HG02840 (cell line): ENCODE results near the gene TBC1D23.
"Not testable (repeated sequence)": the region's sequence is repeated elsewhere in the genome, so short reads cannot be mapped to it uniquely, and the experiment has no call there.

ENCODE experiments used
- ATAC-seq: cut with Tn5 transposase; IDR thresholded peaks from one replicate; pipeline ENCODE4 v1.9.1; 2021; ENCODE audit warnings: mild to moderate bottlenecking, moderate library complexity, moderate number of reproducible peaks; ENCODE audit not compliant: unreplicated experiment, low FRiP score

TBC1D23 gene

GRCh38 chr3:100338911-100339310 is 78.1 kb downstream of the TBC1D23 start:
- ATAC-seq = no peak

GRCh38 chr3:100339786-100340185 is 79.0 kb downstream of the TBC1D23 start:
- ATAC-seq = no peak

GRCh38 chr3:100340527-100340926 is 79.7 kb downstream of the TBC1D23 start:
- no peak for ATAC-seq

DNA sequence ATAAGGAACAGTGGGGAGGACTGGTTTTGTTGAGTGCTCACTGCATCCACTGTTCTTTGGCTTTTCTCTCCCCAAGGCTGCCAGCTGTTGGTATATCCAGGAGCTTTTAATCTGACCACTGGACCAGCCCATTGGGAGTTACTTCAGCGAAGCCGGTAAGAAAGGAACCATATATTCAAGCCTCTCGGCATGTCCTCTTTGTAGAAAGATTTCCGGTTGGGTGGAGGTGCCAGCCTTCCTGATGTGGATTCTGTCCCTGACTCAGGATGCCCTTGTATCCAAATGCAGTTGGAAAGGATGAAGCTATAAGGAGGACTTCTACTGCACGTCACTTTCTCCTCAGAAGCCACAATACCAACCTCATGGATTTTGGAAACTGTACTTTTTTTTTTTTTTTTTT is 87.9 kb downstream of the TBC1D23 start:
- ATAC-seq = no peak

DNA sequence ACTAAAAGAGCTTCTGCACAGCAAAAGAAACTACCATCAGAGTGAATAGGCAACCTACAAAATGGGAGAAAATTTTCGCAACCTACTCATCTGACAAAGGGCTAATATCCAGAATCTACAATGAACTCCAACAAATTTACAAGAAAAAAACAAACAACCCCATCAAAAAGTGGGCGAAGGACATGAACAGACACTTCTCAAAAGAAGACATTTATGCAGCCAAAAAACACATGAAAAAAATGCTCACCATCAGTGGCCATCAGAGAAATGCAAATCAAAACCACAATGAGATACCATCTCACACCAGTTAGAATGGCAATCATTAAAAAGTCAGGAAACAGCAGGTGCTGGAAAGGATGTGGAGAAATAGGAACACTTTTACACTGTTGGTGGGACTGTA is 91.0 kb downstream of the TBC1D23 start:
- ATAC-seq = not testable (repeated sequence)

- ATAC-seq = no peak
Observed at GRCh38 chr3:100352296-100353231, 91.8 kb downstream of the TBC1D23 start.

DNA sequence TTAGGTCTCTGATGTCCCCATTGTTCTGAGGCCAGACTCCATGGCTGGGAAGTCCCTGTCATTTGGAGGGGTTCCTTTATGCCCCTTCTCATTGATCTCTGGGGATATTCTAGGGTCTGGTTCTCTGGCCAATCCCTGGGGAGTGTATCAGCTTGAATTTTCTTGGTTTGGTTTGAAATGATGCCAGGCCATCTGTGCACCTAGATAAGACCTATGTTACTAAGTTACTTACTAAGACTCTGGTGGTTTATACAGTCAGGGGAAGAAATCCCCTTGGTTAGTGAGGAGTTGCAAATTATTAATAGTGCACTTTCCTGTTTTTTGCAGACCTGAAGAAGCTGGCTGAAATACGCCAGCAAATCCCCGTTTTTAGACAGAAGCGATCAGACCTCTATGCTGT is 94.1 kb downstream of the TBC1D23 start:
- ATAC-seq = no peak

DNA sequence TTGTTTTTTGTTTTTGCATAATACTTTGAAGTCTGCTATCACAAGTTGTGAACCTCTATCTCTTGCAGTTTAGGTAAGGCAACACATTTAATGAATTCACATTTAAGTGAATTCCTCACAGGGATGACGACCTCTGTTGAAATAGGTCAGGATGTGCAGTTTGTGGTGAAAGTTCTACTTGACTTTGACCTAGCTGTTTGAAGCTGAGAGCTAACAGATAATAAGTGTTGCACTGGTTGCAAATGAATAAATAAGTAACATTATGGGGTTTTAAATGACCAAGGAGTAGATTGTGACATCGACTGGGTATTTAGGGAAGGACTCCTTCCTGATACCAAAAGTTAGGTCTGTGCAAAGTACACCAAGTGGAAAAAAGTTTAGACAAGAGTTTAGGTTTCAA is 97.6 kb downstream of the TBC1D23 start:
- ATAC-seq = no peak

DNA sequence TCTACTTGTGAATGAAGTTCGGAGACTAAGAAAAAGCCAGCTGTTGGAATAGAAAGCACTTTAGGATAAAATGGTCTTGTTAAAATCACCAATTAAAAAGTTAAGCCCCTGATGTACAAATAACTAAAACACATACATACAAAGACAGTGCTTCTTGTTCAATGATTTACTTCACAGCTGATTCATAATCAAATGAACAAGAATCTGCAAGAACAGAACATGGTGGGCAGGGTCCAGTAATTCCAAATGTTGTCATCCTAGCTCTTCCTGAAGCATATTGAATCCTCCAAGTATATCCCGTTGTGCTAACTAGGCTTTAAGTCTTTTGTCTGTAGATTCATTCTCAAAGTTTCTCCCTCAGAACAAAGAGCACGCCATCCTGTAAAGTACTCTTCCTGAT is 98.2 kb downstream of the TBC1D23 start:
- no peak for ATAC-seq

GRCh38 chr3:100360757-100361496 is 100.1 kb downstream of the TBC1D23 start:
- no peak for ATAC-seq

DNA sequence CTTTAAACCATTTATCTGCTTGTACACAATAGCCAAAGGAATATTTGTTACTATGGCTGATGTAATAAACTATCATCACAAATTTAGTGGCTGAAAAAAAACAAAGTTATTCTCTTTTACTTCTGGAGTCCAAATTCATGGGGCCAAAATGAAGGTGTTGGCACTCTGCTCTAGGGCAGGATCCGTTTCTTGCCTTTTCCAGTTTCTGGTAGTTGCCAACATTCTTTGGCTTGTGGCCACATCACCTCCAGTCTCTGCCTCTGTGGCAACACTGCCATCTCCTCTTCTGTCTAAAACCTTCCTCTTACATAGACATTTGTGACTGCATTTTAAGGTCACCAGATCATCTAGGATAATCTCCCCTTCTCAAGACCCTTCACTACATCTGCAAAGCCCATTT is 101.1 kb downstream of the TBC1D23 start:
- ATAC-seq = no peak

DNA sequence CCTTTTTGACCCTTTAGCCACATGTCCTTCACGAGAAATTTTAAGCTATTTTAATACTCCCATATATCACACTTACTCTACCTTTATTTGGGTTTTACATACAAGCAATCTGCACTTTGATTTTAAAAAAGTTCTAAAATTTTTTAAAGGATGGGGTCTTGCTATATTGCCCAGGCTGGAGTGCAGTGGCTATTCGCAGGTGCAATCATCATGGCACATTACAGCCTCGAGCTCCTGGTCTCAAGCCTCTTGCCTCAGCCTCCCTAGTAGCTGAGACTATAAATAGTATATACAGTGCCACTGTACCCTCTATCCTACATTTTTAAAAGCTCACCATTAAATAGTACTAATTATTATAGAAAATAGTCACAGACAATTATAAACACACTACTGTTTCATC is 103.6 kb downstream of the TBC1D23 start:
- no peak for ATAC-seq

DNA sequence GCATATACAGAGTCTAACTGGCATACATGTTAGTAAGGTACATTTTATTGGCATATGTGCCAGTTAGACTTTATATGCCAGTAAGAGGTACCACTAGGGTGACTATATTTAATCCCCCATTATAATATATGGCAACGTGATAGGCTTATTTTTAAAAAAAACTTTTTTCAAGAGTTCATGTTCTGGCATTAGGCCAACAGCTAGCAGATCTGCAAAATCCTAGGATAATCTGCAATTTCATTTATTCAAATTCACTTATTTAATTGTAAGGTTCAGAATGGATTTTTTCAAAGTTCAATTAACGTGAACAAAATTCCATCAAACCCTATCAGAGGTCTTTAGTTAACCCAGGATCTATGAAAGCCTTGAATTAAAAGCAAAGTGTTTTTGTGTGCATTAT is 105.6 kb downstream of the TBC1D23 start:
- no peak for ATAC-seq

- ATAC-seq = no peak
Observed at GRCh38 chr3:100368441-100368840, 107.6 kb downstream of the TBC1D23 start.

GRCh38 chr3:100370756-100371155 is 110.0 kb downstream of the TBC1D23 start:
- no peak for ATAC-seq

- ATAC-seq = no peak
Observed at GRCh38 chr3:100374521-100374920, 113.7 kb downstream of the TBC1D23 start.
